Stimulated activated effector memory CD8-positive, alpha-beta T cell treated with anti-CD3 and anti-CD28 coated beads, Interleukin-12 subunit alpha, Interleukin-12 subunit beta, amount 100 ng/mL, for 72 hours (primary cell): ENCODE measurements around the gene RFX2.
A peak's percentile ranks its signal among the peaks of the same experiment; 100 is the strongest.
"Not testable (repeated sequence)": the region's sequence is repeated elsewhere in the genome, so short reads cannot be mapped to it uniquely, and the experiment has no call there.

Experiments used
- ATAC-seq: fragments of 150-1000 bp; cut with Tn5 transposase; 2 replicates; pipeline ENCODE4 v1.10.0; 2021
- DNase-seq, 2 donors: peaks; one replicate each; pipeline ENCODE4 v3.0.0; 2021 to 2022; ENCODE audit warnings: low spot score in 2 of 2
- H3K27ac Mint-ChIP-seq: one replicate; pipeline ENCODE4 v1.8.0; 2022; ENCODE audit warnings: mild to moderate bottlenecking, mixed read lengths
- H3K36me3 Mint-ChIP-seq: one replicate; pipeline ENCODE4 v1.8.0; 2022; ENCODE audit warnings: mild to moderate bottlenecking, mixed read lengths
- H3K4me1 Mint-ChIP-seq: one replicate; pipeline ENCODE4 v1.8.0; 2022; ENCODE audit warnings: mixed read lengths
- H3K4me3 Mint-ChIP-seq: one replicate; pipeline ENCODE4 v1.8.0; 2022; ENCODE audit warnings: mild to moderate bottlenecking, mixed read lengths
- H3K9me3 Mint-ChIP-seq: one replicate; pipeline ENCODE4 v1.8.0; 2022; ENCODE audit warnings: mixed read lengths

The RFX2 gene

GRCh38 chr19:6073858-6074708 lies 36.2 kb downstream of the RFX2 start:
- ATAC-seq (no peak), DNase-seq (no peak)
- Mint-ChIP-seq H3K27ac (peak overlapping the region; percentile 17), H3K36me3 (peaks cover 18% of the 10 kb centered on the region), H3K9me3 (peaks cover 6% of the 10 kb centered on the region), H3K4me3 (no peak overlapping the region), H3K4me1 (peaks cover 16% of the 10 kb centered on the region)

- H3K36me3 Mint-ChIP-seq, result peaks cover 19% of the 10 kb centered on the region
- peaks cover 18% of the 10 kb centered on the region for H3K4me1 Mint-ChIP-seq
- H3K27ac Mint-ChIP-seq, H3K9me3 Mint-ChIP-seq, H3K4me3 Mint-ChIP-seq, DNase-seq, ATAC-seq: not testable (repeated sequence)
Observed at GRCh38 chr19:6073233-6073632, 37.1 kb downstream of the RFX2 start.

GRCh38 chr19:6071875-6072274 lies 38.4 kb downstream of the RFX2 start:
- no peak overlapping the region for H3K27ac Mint-ChIP-seq
- peaks cover 19% of the 10 kb centered on the region for H3K36me3 Mint-ChIP-seq
- no peak for DNase-seq
- H3K4me3 Mint-ChIP-seq, result no peak overlapping the region
- H3K9me3 Mint-ChIP-seq, result peaks cover 6% of the 10 kb centered on the region
- no peak for ATAC-seq
- H3K4me1 Mint-ChIP-seq, result peaks cover 23% of the 10 kb centered on the region

- no peak for ATAC-seq
- Mint-ChIP-seq H3K9me3 (peaks cover 6% of the 10 kb centered on the region), H3K36me3 (peaks cover 19% of the 10 kb centered on the region), H3K4me3 (no peak overlapping the region), H3K4me1 (peaks cover 33% of the 10 kb centered on the region), H3K27ac (peak overlapping the region; percentile 98)
- DNase-seq, result no peak
Observed at GRCh38 chr19:6070720-6071485, 39.4 kb downstream of the RFX2 start.

GRCh38 chr19:6070207-6070681 lies 40.1 kb downstream of the RFX2 start:
- Mint-ChIP-seq H3K27ac (peak overlapping the region; percentile 98), H3K4me3 (no peak overlapping the region), H3K9me3 (peaks cover 6% of the 10 kb centered on the region), H3K4me1 (peaks cover 35% of the 10 kb centered on the region), H3K36me3 (peaks cover 19% of the 10 kb centered on the region)
- DNase-seq, result no peak
- ATAC-seq, result peak; percentile 17

- ATAC-seq, result peak; percentile 85
- DNase-seq, result peak in 1 of 2 donors; percentile 62
- Mint-ChIP-seq H3K9me3 (peaks cover 6% of the 10 kb centered on the region), H3K27ac (peak overlapping the region; percentile 98), H3K4me1 (peaks cover 39% of the 10 kb centered on the region), H3K4me3 (peak overlapping the region; percentile 21), H3K36me3 (peaks cover 19% of the 10 kb centered on the region)
Observed at GRCh38 chr19:6069268-6069791, 41.0 kb downstream of the RFX2 start.

GRCh38 chr19:6068711-6069110 lies 41.6 kb downstream of the RFX2 start:
- DNase-seq (no peak), ATAC-seq (no peak)
- H3K4me1 Mint-ChIP-seq, result peaks cover 45% of the 10 kb centered on the region
- H3K36me3 Mint-ChIP-seq, result peaks cover 19% of the 10 kb centered on the region
- H3K9me3 Mint-ChIP-seq, result peaks cover 6% of the 10 kb centered on the region
- H3K4me3 Mint-ChIP-seq, result no peak overlapping the region
- peak overlapping the region; percentile 4 for H3K27ac Mint-ChIP-seq

GRCh38 chr19:6067975-6068374 lies 42.3 kb downstream of the RFX2 start:
- ATAC-seq (no peak), DNase-seq (no peak)
- Mint-ChIP-seq H3K4me3 (no peak overlapping the region), H3K36me3 (peaks cover 19% of the 10 kb centered on the region), H3K4me1 (peaks cover 52% of the 10 kb centered on the region), H3K27ac (peak overlapping the region; percentile 4), H3K9me3 (peaks cover 6% of the 10 kb centered on the region)

GRCh38 chr19:6066661-6067646 lies 43.3 kb downstream of the RFX2 start:
- Mint-ChIP-seq H3K27ac (peak overlapping the region; percentile 83), H3K9me3 (peaks cover 6% of the 10 kb centered on the region)
- no peak for ATAC-seq

GRCh38 chr19:6065685-6066374 lies 44.5 kb downstream of the RFX2 start:
- peak overlapping the region; percentile 11 for H3K4me3 Mint-ChIP-seq
- H3K9me3 Mint-ChIP-seq, result peaks cover 6% of the 10 kb centered on the region
- H3K27ac Mint-ChIP-seq, result peak overlapping the region; percentile 83
- DNase-seq (no peak), ATAC-seq (peak; percentile 69)
- H3K36me3 Mint-ChIP-seq, result peaks cover 22% of the 10 kb centered on the region
- H3K4me1 Mint-ChIP-seq, result peaks cover 73% of the 10 kb centered on the region

More at GRCh38 chr19:6066661-6067646, 43.3 kb downstream of the RFX2 start:
- H3K4me3 Mint-ChIP-seq, result no peak overlapping the region
- H3K4me1 Mint-ChIP-seq, result peaks cover 63% of the 10 kb centered on the region
- DNase-seq, result no peak
- peaks cover 19% of the 10 kb centered on the region for H3K36me3 Mint-ChIP-seq

GRCh38 chr19:6064336-6065073 lies 45.8 kb downstream of the RFX2 start:
- H3K4me3 Mint-ChIP-seq, result no peak overlapping the region
- no peak for ATAC-seq
- peaks cover 12% of the 10 kb centered on the region for H3K36me3 Mint-ChIP-seq
- peaks cover 80% of the 10 kb centered on the region for H3K4me1 Mint-ChIP-seq
- DNase-seq, result no peak
- H3K9me3 Mint-ChIP-seq, result peaks cover 4% of the 10 kb centered on the region
- peak overlapping the region; percentile 94 for H3K27ac Mint-ChIP-seq

- Mint-ChIP-seq H3K36me3 (peaks cover 7% of the 10 kb centered on the region), H3K4me3 (no peak overlapping the region), H3K9me3 (no peaks in the 10 kb centered on the region), H3K4me1 (peaks cover 73% of the 10 kb centered on the region), H3K27ac (peak overlapping the region; percentile 94)
- ATAC-seq (no peak), DNase-seq (no peak)
Observed at GRCh38 chr19:6063576-6064335, 46.5 kb downstream of the RFX2 start.
